GM12878 (cell line): ENCODE results near the gene BLTP3B. TPM values are rescaled to one million over a fixed set of nuclear protein-coding genes. Genes with fewer than 3 reads are reported as not detected.

Experiments used
- ATAC-seq: fragments of 200-7000 bp; cut with Tn5 transposase; 3 replicates; pipeline ENCODE4 v1.9.1; 2020; ENCODE audit warnings: mild to moderate bottlenecking, moderate library complexity
- BruUV-seq: library from RNA; stranded (reverse); fragments of 400-500 nt; replicated peaks from 2 replicates; lab custom pipeline; 2021; lab: Mats Ljungman, UMichigan
- CTCF ChIA-PET: fragments of 300-600 bp; sonication (Branson Sonifier 250); formaldehyde crosslinking; extraction: SDS; loops from one replicate; lab custom pipeline; 2021; ENCODE audit warnings: inconsistent platforms; lab: Yijun Ruan, JAX
- POLR2A ChIA-PET: fragments of 350-600 bp; formaldehyde crosslinking; extraction: SDS; loops from one replicate; lab custom pipeline; 2021; ENCODE audit warnings: inconsistent platforms; lab: Charles Lee
- RAD21 ChIA-PET: fragments of 300-600 bp; sonication (Branson Sonifier 250); formaldehyde crosslinking; loops from one replicate; lab custom pipeline; 2023; ENCODE audit warnings: antibody characterized with exemption; ENCODE audit not compliant: unreplicated experiment; lab: Charles Lee
- SMC1A ChIA-PET: fragments of 300-600 bp; sonication (Branson Sonifier 250); formaldehyde crosslinking; loops from one replicate; lab custom pipeline; 2023; ENCODE audit not compliant: unreplicated experiment, uncharacterized antibody; lab: Charles Lee
- DNase-seq: peaks from one replicate; pipeline ENCODE4 v3.0.0-alpha.2; 2011; ENCODE audit warnings: low read depth, low spot score
- FAIRE-seq: peaks from 3 replicates; lab custom pipeline; 2011; peaks lifted over from hg19 to GRCh38; lab: Jason Lieb, UNC
- H2AFZ ChIP-seq: 2 replicates; pipeline ENCODE4 v1.6.0; 2011; ENCODE audit warnings: low read depth, low read length, control low read depth; ENCODE audit not compliant: control insufficient read depth
- H3K27ac ChIP-seq: 2 replicates; pipeline ENCODE4 v1.5.1; 2011; ENCODE audit warnings: control low read depth; ENCODE audit not compliant: control insufficient read depth, insufficient read depth
- H3K27me3 ChIP-seq, 2 experiments: replicated peaks in 1 of 2; 2 replicates each; pipeline versions ENCODE4 v1.6.0 to v1.6.1; 2011; ENCODE audit warnings: low read length in 1 of 2; ENCODE audit not compliant: control insufficient read depth in 2 of 2, insufficient read depth in 2 of 2
- H3K36me3 ChIP-seq, 2 experiments: 2 replicates each; pipeline ENCODE4 v1.5.1; 2011; ENCODE audit warnings: low read length in 1 of 2; ENCODE audit not compliant: control insufficient read depth in 2 of 2, insufficient read depth in 2 of 2
- H3K4me1 ChIP-seq: 2 replicates; pipeline ENCODE4 v1.6.1; 2011; ENCODE audit warnings: mild to moderate bottlenecking, low read length, moderate library complexity, mixed read lengths; ENCODE audit not compliant: control insufficient read depth, insufficient read depth
- H3K4me2 ChIP-seq: 2 replicates; pipeline ENCODE4 v1.6.0; 2011; ENCODE audit warnings: control low read depth; ENCODE audit not compliant: control insufficient read depth, insufficient read depth
- H3K4me3 ChIP-seq: fragments of 200-600 bp; sonication (generic); 2 replicates; pipeline ENCODE4 v1.5.1; 2016
- H3K79me2 ChIP-seq: 2 replicates; pipeline ENCODE4 v1.6.0; 2011; ENCODE audit warnings: low read length; ENCODE audit not compliant: control insufficient read depth, insufficient read depth
- H3K9ac ChIP-seq: 2 replicates; pipeline ENCODE4 v1.8.0; 2011; ENCODE audit warnings: low read length, control low read depth, mixed read lengths; ENCODE audit not compliant: control insufficient read depth, insufficient read depth
- H3K9me3 ChIP-seq: replicated peaks from 3 replicates; pipeline ENCODE4 v1.5.1; 2011; ENCODE audit warnings: mild to moderate bottlenecking, low read length; ENCODE audit not compliant: control insufficient read depth, insufficient read depth
- H4K20me1 ChIP-seq: 2 replicates; pipeline ENCODE4 v1.6.0; 2011; ENCODE audit not compliant: control insufficient read depth, insufficient read depth
- CUX1 ChIP-seq: IDR thresholded peaks from 2 replicates; pipeline ENCODE4 v1.6.1; 2012; ENCODE audit warnings: improper control_type of control experiment, low read depth, low read length; ENCODE audit not compliant: insufficient replicate concordance
- E4F1 ChIP-seq: fragments of 450-650 bp; IDR thresholded peaks from 2 replicates; pipeline ENCODE4 v1.6.1; 2018; ENCODE audit warnings: borderline replicate concordance, mild to moderate bottlenecking; ENCODE audit not compliant: partially characterized antibody
- FOS ChIP-seq: IDR thresholded peaks from 3 replicates; pipeline ENCODE4 v1.6.1; 2011; ENCODE audit warnings: borderline replicate concordance; ENCODE audit not compliant: insufficient read length; ENCODE audit errors: extremely low read depth
- NFYA ChIP-seq: IDR thresholded peaks from 2 replicates; pipeline ENCODE4 v1.6.1; 2011; ENCODE audit warnings: low read depth, mild to moderate bottlenecking, low read length, improper control_type of control experiment, borderline replicate concordance
- RFX5 ChIP-seq: IDR thresholded peaks from 2 replicates; pipeline ENCODE4 v1.6.1; 2011; ENCODE audit warnings: low read depth, low read length, improper control_type of control experiment
- SMAD5 ChIP-seq: IDR thresholded peaks from 2 replicates; pipeline ENCODE4 v1.6.1; 2016; ENCODE audit warnings: antibody characterized with exemption, low read depth
- SUPT20H ChIP-seq: IDR thresholded peaks from 2 replicates; pipeline ENCODE4 v1.6.1; 2011; ENCODE audit warnings: low read depth, mild to moderate bottlenecking, low read length, moderate library complexity, borderline replicate concordance; ENCODE audit not compliant: control insufficient read depth
- SUZ12 ChIP-seq: fragments of 200-600 bp; sonication (generic); IDR thresholded peaks from one replicate; pipeline ENCODE4 v1.6.1; 2018; ENCODE audit warnings: antibody characterized with exemption, mild to moderate bottlenecking; ENCODE audit not compliant: unreplicated experiment
- WGBS: methylation state at CpG from one replicate; pipeline ENCODE4 v1.1.6; 2016; ENCODE audit warnings: low lambda C conversion rate; ENCODE audit not compliant: insufficient replicate concordance, insufficient coverage; ENCODE audit errors: missing lambda C conversion rate; 5-methylcytosine and 5-hydroxymethylcytosine counted together
- in situ Hi-C: fragments of 300-500 bp; cut with MboI; formaldehyde crosslinking; loops from 9 replicates; pipeline ENCODE4 v1.14.3; 2018; ENCODE audit warnings: mixed read lengths
- intact Hi-C: fragments of 100-400 bp; cut with micrococcal nuclease; formaldehyde crosslinking; loops from one replicate; pipeline ENCODE4 v1.14.2; 2022; ENCODE audit not compliant: unreplicated experiment
- polyA plus RNA-seq, 11 experiments: library from polyadenylated mRNA; depleted of rRNA in 4 of 11; unstranded in 6 of 11; stranded (reverse) in 5 of 11; fragments of >200 nt; fragmentation: Nextera tagmentation in 4 of 11; fragmentation: Illumina TruSeq in 1 of 11; extraction: Ambion mirVana in 4 of 11; extraction: Trizol in 1 of 11; gene quantifications; 1 replicate in 1 of 11; 2 replicates in 10 of 11; pipeline versions ENCODE4 v1.2.1 to v1.2.3, GENCODE V29; 2011 to 2016; ENCODE audit warnings: inconsistent platforms in 2 of 11, missing spikeins in 2 of 11, low read depth in 1 of 11
- total RNA-seq, 4 experiments: library from RNA; depleted of rRNA in 3 of 4; stranded (reverse); fragments of >200 nt in 3 of 4; fragmentation: Illumina TruSeq in 1 of 4; extraction: Trizol in 1 of 4; gene quantifications; 2 replicates each; pipeline versions ENCODE4 v1.2.1 to v1.2.3, GENCODE V29; 2013 to 2021

BLTP3B gene
- total and polyA plus RNA-seq, 10 of the 15 experiments (the other 5 are each of a cell fraction or from before 2014, with no cell fraction given) = 3.6 to 23.6 (median 17.0) TPM

DNA sequence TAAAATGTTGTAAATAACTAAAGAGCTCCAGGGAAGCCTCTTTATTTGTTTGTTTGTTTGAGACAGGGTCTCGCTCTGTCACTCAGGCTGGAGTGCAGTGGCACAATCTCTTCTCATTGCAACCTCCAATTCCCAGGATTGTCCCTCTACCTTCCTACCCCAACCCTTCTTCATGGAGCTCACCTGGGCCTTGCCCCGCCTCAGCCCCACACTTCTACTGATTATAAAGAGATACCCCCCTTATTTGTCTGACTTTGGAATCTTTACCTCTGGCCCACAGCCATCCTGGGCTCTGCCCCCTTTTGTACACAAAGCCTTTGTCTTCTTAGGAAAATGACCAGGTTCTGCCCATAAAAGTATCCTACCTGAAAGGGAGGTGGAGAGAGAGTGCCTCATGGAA is 9.1 kb upstream of the BLTP3B start:
- TF ChIP-seq FOS (no peak), RFX5 (no peak), CUX1 (no peak), NFYA (no peak), E4F1 (no peak), SUZ12 (no peak), SMAD5 (no peak), SUPT20H (no peak)
- Histone ChIP-seq H3K27me3 (no peaks in the 10 kb centered on the region), H3K4me1 (0 out of 2 replicates have a peak, but pooled peaks cover 3% of the 10 kb centered on the region), H3K4me3 (no peak overlapping the region), H3K36me3 (no peaks in the 10 kb centered on the region), H3K4me2 (no peak overlapping the region), H3K27ac (no peak overlapping the region), H4K20me1 (no peaks in the 10 kb centered on the region), H2AFZ (no peak overlapping the region), H3K79me2 (no peaks in the 10 kb centered on the region), H3K9me3 (no peaks in the 10 kb centered on the region), H3K9ac (no peak overlapping the region)
- intact Hi-C loops (loop anchor here (10.0 kb wide), 1 partner anchor 403 kb away; no protein-coding TSS in a partner anchor), in situ Hi-C loops (no loop called here)
- no TSS peak for BruUV-seq
- ChIA-PET RAD21 (interaction anchor here (1.8 kb wide), 1 partner anchor 253 kb away, joined by 4 read pairs; no protein-coding TSS in a partner anchor), POLR2A (interaction anchor here (0.6 to 0.7 kb wide), 2 partner anchors 43 to 839 kb away, joined by 3 read pairs; no protein-coding TSS in a partner anchor), SMC1A (interaction anchor here (0.6 kb wide), 1 partner anchor 84 kb away, joined by 3 read pairs; no protein-coding TSS in a partner anchor), CTCF (interaction anchor here (1.0 to 4.9 kb wide), 2 partner anchors 7 to 12 kb away, joined by 4 to 32 read pairs; partner anchors contain the start of gene BLTP3B)
- DNase-seq (no peak), ATAC-seq (no peak), FAIRE-seq (no peak)
- WGBS = 87% methylated on average over 2 of the region's 2 CpGs
